Measurements from ENCODE around the gene ABCB9. TPM values are rescaled to one million over a fixed set of nuclear protein-coding genes. Genes with fewer than 3 reads are reported as not detected.

Gene ABCB9
- total RNA-seq, 1 experiment from 2014 or later = 14.7 TPM

- ChIA-PET POLR2A (interaction anchor here (1.2 to 2.4 kb wide), 3 partner anchors 9 to 257 kb away, joined by 4 to 19 read pairs (median 5); partner anchors contain the start of genes ABCB9, MPHOSPH9 and MTRFR), RAD21 (ENCODE audit: low non-redundant PET in 1 of 2, low total read pairs in 2 of 2, uncharacterized antibody in 2 of 2, unreplicated experiment in 2 of 2) (interaction anchor here in 1 of 2 experiments (0.9 to 1.3 kb wide), 3 partner anchors 9 to 263 kb away, joined by 3 to 4 read pairs (median 3); partner anchors contain the start of genes ABCB9, MPHOSPH9 and MTRFR), CTCF (interaction anchor here (1.9 to 2.8 kb wide), 2 partner anchors 258 to 263 kb away, joined by 7 to 9 read pairs; partner anchors contain the start of genes MPHOSPH9 and MTRFR)
- DNase-seq (ENCODE audit: low read depth, low spot score) (peak; percentile 81), ATAC-seq (peak; percentile 81)
- H3K9me3 ChIP-seq (ENCODE audit: control insufficient read depth in 1 of 2, insufficient read depth in 1 of 2, low read depth in 1 of 2, low read length in 2 of 2) = no peaks in the 10 kb centered on the region
- H3K4me2 ChIP-seq (ENCODE audit: low read length) = peak within 1 kb of the TSS; percentile 100
- peak within 1 kb of the TSS; percentile 87 for H3K27ac ChIP-seq (ENCODE audit: low read depth, low read length)
- TF ChIP-seq ZBTB33 (IDR thresholded peaks at IDR 0.05; ENCODE audit: extremely low read depth, insufficient replicate concordance, low read length) = peak; percentile 27
- TF ChIP-seq SRF (IDR thresholded peaks at IDR 0.05; ENCODE audit: low read depth) = no peak
- no peak for TF ChIP-seq ELF1 (IDR thresholded peaks at IDR 0.05; ENCODE audit: borderline replicate concordance, low read depth)
- no peak for TF ChIP-seq FOSL1 (IDR thresholded peaks at IDR 0.05; ENCODE audit: low read depth)
- no peak for TF ChIP-seq ZNF274 (IDR thresholded peaks at IDR 0.05; ENCODE audit: low read depth, low read length)
- TF ChIP-seq POLR2AphosphoS5 (IDR thresholded peaks at IDR 0.05; ENCODE audit: low read depth, low read length) = peak; percentile 69
- peak; percentile 8 for TF ChIP-seq TCF7L2 (IDR thresholded peaks at IDR 0.05; ENCODE audit: borderline replicate concordance, extremely low read depth, insufficient read depth, insufficient read length)
- TF ChIP-seq POLR2A (IDR thresholded peaks at IDR 0.05; ENCODE audit: borderline replicate concordance, extremely low read depth, insufficient read depth, insufficient read length) = peak; percentile 33
- TF ChIP-seq ZFX (IDR thresholded peaks at IDR 0.05) = peak; percentile 34; the same call in 1 of the 2 replicates
- TF ChIP-seq ATF3 (IDR thresholded peaks at IDR 0.05) = no peak
- TF ChIP-seq YY1 (IDR thresholded peaks at IDR 0.05; ENCODE audit: extremely low read depth, insufficient replicate concordance, low read depth, low read length) = peak; percentile 89
- peak within 1 kb of the TSS; percentile 98 for H3K9ac ChIP-seq (ENCODE audit: low read length)
- H3K36me3 ChIP-seq (ENCODE audit: control insufficient read depth in 1 of 2, insufficient read depth in 2 of 2, low read length in 2 of 2) = peaks cover 0 to 7% of the 10 kb centered on the region in 2 experiments; a peak in 1 of 4 replicates
- intact Hi-C loops (cut with micrococcal nuclease) = loop anchor here (2.0 to 10.0 kb wide), 3 partner anchors 170 to 627 kb away; partner anchors contain the start of genes DDX55, MPHOSPH9 and MTRFR
- H3K4me1 ChIP-seq (ENCODE audit: control insufficient read depth in 1 of 2, insufficient read depth in 2 of 2, low read length in 2 of 2) = peaks cover 15 to 25% of the 10 kb centered on the region in 2 experiments
- TSS peak; percentile 57 for BruUV-seq (replicated peaks)
- peak within 1 kb of the TSS; percentile 87 for H3K4me3 ChIP-seq (replicated peaks in 1 of 2; ENCODE audit: low read depth in 1 of 2, low read length in 2 of 2)
- H3K27me3 ChIP-seq (ENCODE audit: insufficient read depth, low read length) = no peaks in the 10 kb centered on the region
- H2AFZ ChIP-seq (ENCODE audit: low read depth, low read length, poor library complexity, severe bottlenecking) = peak within 1 kb of the TSS; percentile 85
- no peaks in the 10 kb centered on the region for H3K9me2 ChIP-seq (ENCODE audit: insufficient read depth)
- H4K20me1 ChIP-seq (ENCODE audit: insufficient read depth) = no peaks in the 10 kb centered on the region
- peaks cover 27% of the 10 kb centered on the region for H3K79me2 ChIP-seq (ENCODE audit: insufficient read depth, low read length)
Observed at GRCh38 chr12:122974892-122975789, 8.9 kb upstream of the ABCB9 start, which contains the start of gene OGFOD2. TSS of gene OGFOD2 (plus strand) at chr12:122975244. CDS start at chr12:122975252, 8 bp downstream.

All from HCT116 (cell line).